HepG2 (cell line): ENCODE results near the gene ZNF154. TPM values are rescaled to one million over a fixed set of nuclear protein-coding genes. Genes with fewer than 3 reads are reported as not detected.

Experiments
- AKNA ChIP-seq: sonication (generic); formaldehyde crosslinking; IDR thresholded peaks from 2 replicates; pipeline ENCODE4 v1.4.0; 2020; ENCODE audit warnings: missing genetic modification reagents, borderline replicate concordance
- ELF1 ChIP-seq: sonication (generic); formaldehyde crosslinking; IDR thresholded peaks from 2 replicates; pipeline ENCODE4 v1.4.0; 2020; ENCODE audit warnings: missing genetic modification reagents
- KLF11 ChIP-seq: IDR thresholded peaks from 2 replicates; pipeline ENCODE4 v1.6.1; 2016; ENCODE audit warnings: missing compliant biosample characterization
- NFAT5 ChIP-seq: sonication (generic); formaldehyde crosslinking; IDR thresholded peaks from 2 replicates; pipeline ENCODE4 v1.4.0; 2020; ENCODE audit warnings: missing genetic modification reagents
- RFXAP ChIP-seq: sonication (generic); formaldehyde crosslinking; IDR thresholded peaks from 2 replicates; pipeline ENCODE4 v1.4.0; 2020; ENCODE audit warnings: missing genetic modification reagents, borderline replicate concordance
- SMYD3 ChIP-seq: sonication (generic); formaldehyde crosslinking; IDR thresholded peaks from 2 replicates; pipeline ENCODE4 v1.8.1; 2023; ENCODE audit warnings: mild to moderate bottlenecking, missing genetic modification reagents
- SRY ChIP-seq: sonication (generic); formaldehyde crosslinking; IDR thresholded peaks from 2 replicates; pipeline ENCODE4 v1.8.0; 2022; ENCODE audit warnings: mild to moderate bottlenecking, missing genetic modification reagents
- ZNF275 ChIP-seq: sonication (generic); formaldehyde crosslinking; IDR thresholded peaks from 2 replicates; pipeline ENCODE4 v1.8.0; 2022; ENCODE audit warnings: missing genetic modification reagents, mild to moderate bottlenecking, inconsistent platforms, borderline replicate concordance
- ZNF512B ChIP-seq: sonication (generic); formaldehyde crosslinking; IDR thresholded peaks from 2 replicates; pipeline ENCODE4 v1.5.1; 2020; ENCODE audit warnings: missing genetic modification reagents, mild to moderate bottlenecking, borderline replicate concordance
- ZNF607 ChIP-seq: sonication (generic); formaldehyde crosslinking; IDR thresholded peaks from 2 replicates; pipeline ENCODE4 v1.5.1; 2020; ENCODE audit warnings: missing genetic modification reagents, mild to moderate bottlenecking, borderline replicate concordance
- ZNF773 ChIP-seq: sonication (generic); formaldehyde crosslinking; IDR thresholded peaks from 2 replicates; pipeline ENCODE4 v1.4.0; 2020; ENCODE audit warnings: missing genetic modification reagents, borderline replicate concordance
- polyA plus RNA-seq, 8 experiments: library from polyadenylated mRNA; depleted of rRNA in 3 of 8; stranded (reverse) in 7 of 8; unstranded in 1 of 8; fragments of >200 nt; fragmentation: Illumina TruSeq in 4 of 8; extraction: Trizol in 4 of 8; gene quantifications; 2 replicates each; pipeline versions ENCODE4 v1.2.1 to v1.2.3, GENCODE V29; 2011 to 2016; ENCODE audit warnings: low read depth in 4 of 8, missing spikeins in 1 of 8, mixed read lengths in 1 of 8; ENCODE audit not compliant: insufficient read depth in 1 of 8
- total RNA-seq, 5 experiments: library from RNA; depleted of rRNA; stranded (reverse); fragments of >200 nt; fragmentation: Illumina TruSeq; extraction: Trizol; gene quantifications; 2 replicates each; pipeline ENCODE4 v1.2.3, GENCODE V29; 2016; ENCODE audit warnings: low read depth in 1 of 5

ZNF154 gene
- total and polyA plus RNA-seq, 2 of the 13 experiments (the other 11 are each of a cell fraction or from before 2014, with no cell fraction given), result not detected

- no peak for TF ChIP-seq ZNF512B (CRISPR knock-in tag)
- TF ChIP-seq ZNF275, result no peak
- TF ChIP-seq ELF1 (CRISPR knock-in tag), result peak; percentile 77
- no peak for TF ChIP-seq RFXAP
- TF ChIP-seq NFAT5, result peak; percentile 69; the same call in 1 of the 2 replicates
- TF ChIP-seq SMYD3 (CRISPR knock-in tag), result no peak
- peak; percentile 72; the same call in 1 of the 2 replicates for TF ChIP-seq SRY (CRISPR knock-in tag)
- TF ChIP-seq KLF11, result peak; percentile 66; the same call in 1 of the 2 replicates
- 0 out of 2 replicates have a peak, but pooled peaks have one; percentile 49 for TF ChIP-seq ZNF773 (CRISPR knock-in tag)
- TF ChIP-seq AKNA (CRISPR knock-in tag), result peak; percentile 66; the same call in 1 of the 2 replicates
- peak; percentile 71; the same call in 1 of the 2 replicates for TF ChIP-seq ZNF607 (CRISPR knock-in tag)
Measured at GRCh38 chr19:57746580-57747471, 37.8 kb upstream of the ZNF154 start, which contains the start of gene ZNF776 (continued).
